Measurements from ENCODE around the gene CIC. TPM values are rescaled to one million over a fixed set of nuclear protein-coding genes. Genes with fewer than 3 reads are reported as not detected.

Gene CIC
- total and polyA plus RNA-seq, 2 of the 13 experiments (the other 11 are each of a cell fraction or from before 2014, with no cell fraction given) = 5.9 to 8.0 TPM

GRCh38 chr19:42316223-42317211, 47.5 kb downstream of the CIC start (continued):
- TF ChIP-seq SPEN (CRISPR knock-in tag; IDR thresholded peaks at IDR 0.05; ENCODE audit: low read depth) (no peak), E2F5 (CRISPR knock-in tag; conservative IDR thresholded peaks at IDR 0.05) (no peak), ZKSCAN1 (IDR thresholded peaks at IDR 0.05; ENCODE audit: low read length) (no peak), EEA1 (CRISPR knock-in tag; IDR thresholded peaks at IDR 0.05; ENCODE audit: borderline replicate concordance) (no peak), SP5 (CRISPR knock-in tag; IDR thresholded peaks at IDR 0.05; ENCODE audit: borderline replicate concordance, low read depth) (no peak), ZUFSP (CRISPR knock-in tag; IDR thresholded peaks at IDR 0.05; ENCODE audit: borderline replicate concordance) (no peak), ARHGAP35 (CRISPR knock-in tag; IDR thresholded peaks at IDR 0.05; ENCODE audit: borderline replicate concordance) (no peak), FOXC1 (CRISPR knock-in tag; IDR thresholded peaks at IDR 0.05; ENCODE audit: borderline replicate concordance) (no peak), KLF15 (CRISPR knock-in tag; IDR thresholded peaks at IDR 0.05; ENCODE audit: borderline replicate concordance) (no peak), NBN (conservative IDR thresholded peaks at IDR 0.05) (no peak), PAWR (CRISPR knock-in tag; IDR thresholded peaks at IDR 0.05; ENCODE audit: borderline replicate concordance) (no peak), RXRB (CRISPR knock-in tag; IDR thresholded peaks at IDR 0.05; ENCODE audit: borderline replicate concordance) (peak; percentile 54), ZEB1 (IDR thresholded peaks at IDR 0.05; ENCODE audit: insufficient replicate concordance, low read depth) (no peak)
- TF ChIP-seq, protein P1, sequence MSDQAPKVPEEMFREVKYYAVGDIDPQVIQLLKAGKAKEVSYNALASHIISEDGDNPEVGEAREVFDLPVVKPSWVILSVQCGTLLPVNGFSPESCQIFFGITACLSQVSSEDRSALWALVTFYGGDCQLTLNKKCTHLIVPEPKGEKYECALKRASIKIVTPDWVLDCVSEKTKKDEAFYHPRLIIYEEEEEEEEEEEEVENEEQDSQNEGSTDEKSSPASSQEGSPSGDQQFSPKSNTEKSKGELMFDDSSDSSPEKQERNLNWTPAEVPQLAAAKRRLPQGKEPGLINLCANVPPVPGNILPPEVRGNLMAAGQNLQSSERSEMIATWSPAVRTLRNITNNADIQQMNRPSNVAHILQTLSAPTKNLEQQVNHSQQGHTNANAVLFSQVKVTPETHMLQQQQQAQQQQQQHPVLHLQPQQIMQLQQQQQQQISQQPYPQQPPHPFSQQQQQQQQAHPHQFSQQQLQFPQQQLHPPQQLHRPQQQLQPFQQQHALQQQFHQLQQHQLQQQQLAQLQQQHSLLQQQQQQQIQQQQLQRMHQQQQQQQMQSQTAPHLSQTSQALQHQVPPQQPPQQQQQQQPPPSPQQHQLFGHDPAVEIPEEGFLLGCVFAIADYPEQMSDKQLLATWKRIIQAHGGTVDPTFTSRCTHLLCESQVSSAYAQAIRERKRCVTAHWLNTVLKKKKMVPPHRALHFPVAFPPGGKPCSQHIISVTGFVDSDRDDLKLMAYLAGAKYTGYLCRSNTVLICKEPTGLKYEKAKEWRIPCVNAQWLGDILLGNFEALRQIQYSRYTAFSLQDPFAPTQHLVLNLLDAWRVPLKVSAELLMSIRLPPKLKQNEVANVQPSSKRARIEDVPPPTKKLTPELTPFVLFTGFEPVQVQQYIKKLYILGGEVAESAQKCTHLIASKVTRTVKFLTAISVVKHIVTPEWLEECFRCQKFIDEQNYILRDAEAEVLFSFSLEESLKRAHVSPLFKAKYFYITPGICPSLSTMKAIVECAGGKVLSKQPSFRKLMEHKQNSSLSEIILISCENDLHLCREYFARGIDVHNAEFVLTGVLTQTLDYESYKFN (CRISPR knock-in tag; conservative IDR thresholded peaks at IDR 0.05) = 0 out of 2 replicates have a peak, but pooled peaks have one; percentile 38
- TF ChIP-seq, protein P2, sequence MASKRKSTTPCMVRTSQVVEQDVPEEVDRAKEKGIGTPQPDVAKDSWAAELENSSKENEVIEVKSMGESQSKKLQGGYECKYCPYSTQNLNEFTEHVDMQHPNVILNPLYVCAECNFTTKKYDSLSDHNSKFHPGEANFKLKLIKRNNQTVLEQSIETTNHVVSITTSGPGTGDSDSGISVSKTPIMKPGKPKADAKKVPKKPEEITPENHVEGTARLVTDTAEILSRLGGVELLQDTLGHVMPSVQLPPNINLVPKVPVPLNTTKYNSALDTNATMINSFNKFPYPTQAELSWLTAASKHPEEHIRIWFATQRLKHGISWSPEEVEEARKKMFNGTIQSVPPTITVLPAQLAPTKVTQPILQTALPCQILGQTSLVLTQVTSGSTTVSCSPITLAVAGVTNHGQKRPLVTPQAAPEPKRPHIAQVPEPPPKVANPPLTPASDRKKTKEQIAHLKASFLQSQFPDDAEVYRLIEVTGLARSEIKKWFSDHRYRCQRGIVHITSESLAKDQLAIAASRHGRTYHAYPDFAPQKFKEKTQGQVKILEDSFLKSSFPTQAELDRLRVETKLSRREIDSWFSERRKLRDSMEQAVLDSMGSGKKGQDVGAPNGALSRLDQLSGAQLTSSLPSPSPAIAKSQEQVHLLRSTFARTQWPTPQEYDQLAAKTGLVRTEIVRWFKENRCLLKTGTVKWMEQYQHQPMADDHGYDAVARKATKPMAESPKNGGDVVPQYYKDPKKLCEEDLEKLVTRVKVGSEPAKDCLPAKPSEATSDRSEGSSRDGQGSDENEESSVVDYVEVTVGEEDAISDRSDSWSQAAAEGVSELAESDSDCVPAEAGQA (IDR thresholded peaks at IDR 0.05; ENCODE audit: low read depth) = no peak
- TF ChIP-seq, protein P2 (CRISPR knock-in tag; IDR thresholded peaks at IDR 0.05; ENCODE audit: borderline replicate concordance) = no peak
